HCT116 (cell line): ENCODE data around the gene WNT7B. TPM values are rescaled to one million over a fixed set of nuclear protein-coding genes. Genes with fewer than 3 reads are reported as not detected.

ENCODE experiments used
- ATAC-seq: fragments of 200-7000 bp; cut with Tn5 transposase; 2 replicates; pipeline ENCODE4 v1.9.1; 2020; ENCODE audit warnings: mild to moderate bottlenecking, moderate library complexity
- BruUV-seq: library from RNA; stranded (reverse); fragments of 400-500 nt; replicated peaks from 2 replicates; lab custom pipeline; 2021; lab: Mats Ljungman, UMichigan
- CTCF ChIA-PET: fragments of 300-600 bp; sonication (Branson Sonifier 250); formaldehyde crosslinking; loops from one replicate; lab custom pipeline; 2021; ENCODE audit warnings: antibody characterized with exemption; lab: Charles Lee
- POLR2A ChIA-PET: fragments of 300-600, 350-600 bp; sonication (Branson Sonifier 250); formaldehyde crosslinking; loops from one replicate; lab custom pipeline; 2021; ENCODE audit warnings: antibody characterized with exemption; lab: Charles Lee
- RAD21 ChIA-PET, 2 experiments: fragments of 300-600 bp; sonication (Branson Sonifier 250); formaldehyde crosslinking; loops; one replicate each; lab custom pipeline; 2023; ENCODE audit warnings: low total read pairs in 2 of 2; ENCODE audit not compliant: uncharacterized antibody in 2 of 2, unreplicated experiment in 2 of 2, low non-redundant PET in 1 of 2; lab: Charles Lee
- DNase-seq: peaks from one replicate; pipeline ENCODE4 v3.0.0-alpha.2; 2010; ENCODE audit warnings: low read depth, low spot score
- H2AFZ ChIP-seq: fragments of 200-600 bp; shearing (Covaris generic), sonication (generic); 2 replicates; pipeline ENCODE4 v1.6.1; 2017; ENCODE audit warnings: low read depth, mixed run types, mixed read lengths, antibody characterized with exemption, low read length; ENCODE audit not compliant: poor library complexity, severe bottlenecking
- H3K27ac ChIP-seq: 2 replicates; pipeline ENCODE4 v1.5.1; 2012; ENCODE audit warnings: low read depth, low read length
- H3K27me3 ChIP-seq: fragments of 200-600 bp; sonication (generic); 2 replicates; pipeline ENCODE4 v1.6.1; 2016; ENCODE audit warnings: mixed run types, low read length, mixed read lengths; ENCODE audit not compliant: insufficient read depth
- H3K36me3 ChIP-seq, 2 experiments: fragments of 200-500 bp in 1 of 2; fragments of 200-600 bp in 1 of 2; sonication (Bioruptor generic) in 1 of 2; sonication (generic) in 1 of 2; 2 replicates each; pipeline versions ENCODE4 v1.5.1 to v1.6.1; 2014 to 2016; ENCODE audit warnings: low read length in 2 of 2, inconsistent platforms in 1 of 2, mixed read lengths in 1 of 2, mixed run types in 1 of 2; ENCODE audit not compliant: insufficient read depth in 2 of 2, control insufficient read depth in 1 of 2
- H3K4me1 ChIP-seq, 2 experiments: fragments of 200-600 bp in 1 of 2; sonication (generic) in 1 of 2; 2 replicates each; pipeline versions ENCODE4 v1.5.1 to v1.6.1; 2012 to 2017; ENCODE audit warnings: low read length in 2 of 2, inconsistent platforms in 1 of 2, mild to moderate bottlenecking in 1 of 2, mixed read lengths in 1 of 2, mixed run types in 1 of 2, moderate library complexity in 1 of 2; ENCODE audit not compliant: insufficient read depth in 2 of 2, control insufficient read depth in 1 of 2
- H3K4me2 ChIP-seq: fragments of 200-600 bp; sonication (generic); 2 replicates; pipeline ENCODE4 v1.6.1; 2017; ENCODE audit warnings: mixed run types, low read length, mixed read lengths
- H3K4me3 ChIP-seq, 2 experiments: fragments of 200-600 bp in 1 of 2; sonication (generic) in 1 of 2; replicated peaks in 1 of 2; 2 replicates each; pipeline ENCODE4 v1.5.1; 2011 to 2016; ENCODE audit warnings: low read length in 2 of 2, control low read depth in 1 of 2, low read depth in 1 of 2, mild to moderate bottlenecking in 1 of 2, mixed read lengths in 1 of 2, mixed run types in 1 of 2
- H3K79me2 ChIP-seq: fragments of 200-600 bp; sonication (generic); 2 replicates; pipeline ENCODE4 v1.6.1; 2017; ENCODE audit warnings: mild to moderate bottlenecking, mixed run types, low read length, moderate library complexity, mixed read lengths; ENCODE audit not compliant: insufficient read depth
- H3K9ac ChIP-seq: fragments of 200-600 bp; sonication (generic); 2 replicates; pipeline ENCODE4 v1.6.1; 2016; ENCODE audit warnings: low read length, mixed read lengths
- H3K9me2 ChIP-seq: fragments of 200-600 bp; sonication (generic), shearing (Covaris generic); 2 replicates; pipeline ENCODE4 v1.6.1; 2017; ENCODE audit warnings: mixed run types, mild to moderate bottlenecking, moderate library complexity; ENCODE audit not compliant: insufficient read depth
- H3K9me3 ChIP-seq, 2 experiments: fragments of 200-500 bp in 1 of 2; fragments of 200-600 bp in 1 of 2; sonication (Bioruptor generic) in 1 of 2; sonication (generic) in 1 of 2; 2 replicates each; pipeline ENCODE4 v1.6.1; 2014 to 2017; ENCODE audit warnings: low read length in 2 of 2, mixed read lengths in 2 of 2, inconsistent platforms in 1 of 2, low read depth in 1 of 2, mild to moderate bottlenecking in 1 of 2, mixed run types in 1 of 2, moderate library complexity in 1 of 2; ENCODE audit not compliant: control insufficient read depth in 1 of 2, insufficient read depth in 1 of 2
- H4K20me1 ChIP-seq: fragments of 200-600 bp; sonication (generic), shearing (Covaris generic); 2 replicates; pipeline ENCODE4 v1.6.1; 2017; ENCODE audit warnings: mixed run types, mild to moderate bottlenecking, moderate library complexity; ENCODE audit not compliant: insufficient read depth
- CBX3 ChIP-seq: IDR thresholded peaks from 2 replicates; pipeline ENCODE4 v1.6.1; 2012; ENCODE audit warnings: low read depth
- CEBPB ChIP-seq: IDR thresholded peaks from 2 replicates; pipeline ENCODE4 v1.6.1; 2012; ENCODE audit warnings: low read depth
- ELF1 ChIP-seq: IDR thresholded peaks from 2 replicates; pipeline ENCODE4 v1.6.1; 2012; ENCODE audit warnings: low read depth, borderline replicate concordance
- EZH2 ChIP-seq: fragments of 200-600 bp; sonication (generic); IDR thresholded peaks from 2 replicates; pipeline ENCODE4 v1.6.1; 2017; ENCODE audit warnings: antibody characterized with exemption, mixed run types
- EZH2phosphoT487 ChIP-seq: fragments of 200-600 bp; IDR thresholded peaks from 2 replicates; pipeline ENCODE4 v1.6.1; 2018; ENCODE audit warnings: antibody characterized with exemption, borderline replicate concordance
- FOSL1 ChIP-seq: IDR thresholded peaks from 2 replicates; pipeline ENCODE4 v1.6.1; 2012; ENCODE audit warnings: low read depth
- JUND ChIP-seq: IDR thresholded peaks from 2 replicates; pipeline ENCODE4 v1.6.1; 2012
- POLR2A ChIP-seq: IDR thresholded peaks from 2 replicates; pipeline ENCODE4 v1.7.0; 2011; ENCODE audit warnings: borderline replicate concordance; ENCODE audit not compliant: insufficient read depth, insufficient read length; ENCODE audit errors: extremely low read depth
- POLR2AphosphoS5 ChIP-seq: IDR thresholded peaks from 2 replicates; pipeline ENCODE4 v1.6.1; 2011; ENCODE audit warnings: mild to moderate bottlenecking, low read depth, low read length, moderate library complexity
- RAD21 ChIP-seq: IDR thresholded peaks from 2 replicates; pipeline ENCODE4 v1.6.1; 2012; ENCODE audit warnings: low read depth, mild to moderate bottlenecking
- SIN3A ChIP-seq: IDR thresholded peaks from 2 replicates; pipeline ENCODE4 v1.6.1; 2012; ENCODE audit warnings: low read depth
- SP1 ChIP-seq: IDR thresholded peaks from 2 replicates; pipeline ENCODE4 v1.6.1; 2012; ENCODE audit warnings: low read depth
- SRF ChIP-seq: IDR thresholded peaks from 2 replicates; pipeline ENCODE4 v1.6.1; 2012; ENCODE audit warnings: low read depth
- ZFX ChIP-seq: fragments of 450-650 bp; IDR thresholded peaks from 2 replicates; pipeline ENCODE4 v1.6.1; 2017
- ZNF274 ChIP-seq: fragments of 200-500 bp; sonication (Bioruptor generic); IDR thresholded peaks from 2 replicates; pipeline ENCODE4 v1.6.1; 2014; ENCODE audit warnings: mild to moderate bottlenecking, low read depth, low read length, inconsistent platforms
- intact Hi-C: fragments of 100-400 bp; cut with micrococcal nuclease; formaldehyde crosslinking; loops from 2 replicates; pipeline ENCODE4 v1.10.0; 2022
- total RNA-seq: library from RNA; stranded (reverse); gene quantifications from one replicate; pipeline ENCODE4 v1.2.1, GENCODE V29; 2021; ENCODE audit not compliant: unreplicated experiment
- TF ChIP-seq, protein P1 (sequence below), 3 experiments: fragments of 200-600 bp in 1 of 3; sonication (generic) in 1 of 3; IDR thresholded peaks in 2 of 3; conservative IDR thresholded peaks in 1 of 3; 2 replicates each; pipeline ENCODE4 v1.5.1; 2012 to 2017; ENCODE audit warnings: low read depth in 2 of 3, low read length in 2 of 3, antibody characterized with exemption in 1 of 3, borderline replicate concordance in 1 of 3, control low read depth in 1 of 3, mild to moderate bottlenecking in 1 of 3, mixed read lengths in 1 of 3, mixed run types in 1 of 3, moderate library complexity in 1 of 3; ENCODE audit not compliant: insufficient read depth in 1 of 3
- TF ChIP-seq, protein P2 (sequence below): IDR thresholded peaks from 2 replicates; pipeline ENCODE4 v1.6.1; 2012

Gene WNT7B
- total RNA-seq, 1 experiment from 2014 or later, result 10.5 TPM

DNA sequence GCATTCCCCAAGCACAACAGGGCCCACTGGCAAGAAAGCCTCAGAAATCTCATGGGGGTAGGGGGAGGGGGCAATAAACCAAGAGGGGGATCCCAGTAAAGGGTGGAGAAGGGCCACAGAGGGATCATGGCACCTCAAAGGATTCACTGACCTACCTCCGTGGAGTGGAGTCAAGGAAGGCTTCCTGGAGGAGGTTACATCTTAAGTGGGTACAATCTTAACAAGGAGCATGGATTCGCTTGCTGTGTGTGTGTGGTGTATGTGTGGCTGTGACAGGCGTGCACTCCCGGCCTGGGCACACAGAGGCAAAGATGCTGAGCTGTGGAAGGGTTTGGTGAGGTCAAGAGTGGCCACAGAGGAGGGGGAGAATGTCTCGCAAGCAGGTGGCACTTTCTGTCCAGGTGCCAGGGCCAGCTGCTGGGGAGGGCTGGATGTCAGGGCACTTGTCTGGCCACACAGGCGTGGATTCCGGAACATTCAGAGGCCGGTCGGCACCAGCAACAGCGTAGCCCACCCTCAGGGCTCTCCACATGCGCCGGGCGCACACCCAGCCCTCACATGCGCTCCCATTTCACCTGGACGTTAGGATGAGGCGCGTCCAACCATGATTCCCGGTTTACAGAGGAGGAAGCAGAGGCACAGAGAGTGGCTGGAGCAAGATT lies 43.3 kb downstream of the WNT7B start:
- no peaks in the 10 kb centered on the region for H3K9me3 ChIP-seq
- H3K27ac ChIP-seq, result no peak overlapping the region
- H2AFZ ChIP-seq, result no peak overlapping the region
- H3K36me3 ChIP-seq, result no peaks in the 10 kb centered on the region
- H3K4me2 ChIP-seq, result peak overlapping the region; percentile 95
- peaks cover 17 to 25% of the 10 kb centered on the region in 2 experiments for H3K4me1 ChIP-seq
- H3K9ac ChIP-seq, result peak overlapping the region; percentile 62
- ChIA-PET POLR2A (no interaction called here), CTCF (no interaction called here), RAD21 (no interaction called here)
- intact Hi-C loops, result no loop called here
- BruUV-seq, result no TSS peak
- H3K4me3 ChIP-seq, result no peak overlapping the region
- H3K9me2 ChIP-seq, result no peaks in the 10 kb centered on the region
- H4K20me1 ChIP-seq, result no peaks in the 10 kb centered on the region
- no peaks in the 10 kb centered on the region for H3K79me2 ChIP-seq
- peaks cover 26% of the 10 kb centered on the region for H3K27me3 ChIP-seq
- DNase-seq, result no peak
- TF ChIP-seq ZFX (no peak), ELF1 (no peak), SIN3A (no peak), POLR2AphosphoS5 (no peak), CBX3 (no peak), EZH2 (no peak), ZNF274 (no peak)
- TF ChIP-seq, protein P1, sequence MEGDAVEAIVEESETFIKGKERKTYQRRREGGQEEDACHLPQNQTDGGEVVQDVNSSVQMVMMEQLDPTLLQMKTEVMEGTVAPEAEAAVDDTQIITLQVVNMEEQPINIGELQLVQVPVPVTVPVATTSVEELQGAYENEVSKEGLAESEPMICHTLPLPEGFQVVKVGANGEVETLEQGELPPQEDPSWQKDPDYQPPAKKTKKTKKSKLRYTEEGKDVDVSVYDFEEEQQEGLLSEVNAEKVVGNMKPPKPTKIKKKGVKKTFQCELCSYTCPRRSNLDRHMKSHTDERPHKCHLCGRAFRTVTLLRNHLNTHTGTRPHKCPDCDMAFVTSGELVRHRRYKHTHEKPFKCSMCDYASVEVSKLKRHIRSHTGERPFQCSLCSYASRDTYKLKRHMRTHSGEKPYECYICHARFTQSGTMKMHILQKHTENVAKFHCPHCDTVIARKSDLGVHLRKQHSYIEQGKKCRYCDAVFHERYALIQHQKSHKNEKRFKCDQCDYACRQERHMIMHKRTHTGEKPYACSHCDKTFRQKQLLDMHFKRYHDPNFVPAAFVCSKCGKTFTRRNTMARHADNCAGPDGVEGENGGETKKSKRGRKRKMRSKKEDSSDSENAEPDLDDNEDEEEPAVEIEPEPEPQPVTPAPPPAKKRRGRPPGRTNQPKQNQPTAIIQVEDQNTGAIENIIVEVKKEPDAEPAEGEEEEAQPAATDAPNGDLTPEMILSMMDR (IDR thresholded peaks at IDR 0.05 in 2 of 3, conservative IDR thresholded peaks at IDR 0.05 in 1 of 3; ENCODE audit: borderline replicate concordance in 1 of 3, insufficient read depth in 1 of 3, low read depth in 2 of 3, low read length in 2 of 3), result no peak
- no peak for ATAC-seq

DNA sequence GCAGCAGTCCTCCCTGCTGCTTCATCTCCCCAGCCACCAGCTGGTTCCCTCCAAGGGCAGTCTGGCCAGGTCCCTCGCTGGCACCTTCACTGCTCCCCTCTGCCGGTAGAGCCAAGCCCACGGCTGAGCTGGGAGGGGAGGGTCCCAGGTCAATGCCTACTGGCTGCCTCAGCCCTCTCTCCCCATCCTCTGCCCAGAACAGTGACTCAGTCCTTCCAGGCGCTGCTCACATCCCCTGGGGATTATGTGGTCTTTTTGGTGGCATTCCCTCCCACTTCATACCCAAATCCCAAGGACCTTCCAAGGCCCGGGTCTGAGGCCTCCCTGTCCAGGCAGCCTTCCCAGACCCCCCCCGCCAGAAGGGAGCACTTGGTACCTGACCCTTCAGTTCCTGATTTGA lies 44.9 kb downstream of the WNT7B start:
- intact Hi-C loops, result no loop called here
- TF ChIP-seq, protein P1 (IDR thresholded peaks at IDR 0.05 in 2 of 3, conservative IDR thresholded peaks at IDR 0.05 in 1 of 3; ENCODE audit: borderline replicate concordance in 1 of 3, insufficient read depth in 1 of 3, low read depth in 2 of 3, low read length in 2 of 3), result no peak
- TF ChIP-seq CEBPB (no peak), CBX3 (no peak), EZH2 (no peak), EZH2phosphoT487 (no peak), SP1 (no peak), SRF (no peak), FOSL1 (no peak), JUND (no peak), POLR2A (no peak), RAD21 (no peak)
- TF ChIP-seq, protein P2, sequence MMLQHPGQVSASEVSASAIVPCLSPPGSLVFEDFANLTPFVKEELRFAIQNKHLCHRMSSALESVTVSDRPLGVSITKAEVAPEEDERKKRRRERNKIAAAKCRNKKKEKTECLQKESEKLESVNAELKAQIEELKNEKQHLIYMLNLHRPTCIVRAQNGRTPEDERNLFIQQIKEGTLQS, result no peak

More for the DNA sequence above, 44.9 kb downstream of the WNT7B start:
- ATAC-seq (no peak), DNase-seq (no peak)
- Histone ChIP-seq H3K4me2 (no peak overlapping the region), H3K9me2 (no peaks in the 10 kb centered on the region), H3K9me3 (no peaks in the 10 kb centered on the region), H3K9ac (no peak overlapping the region), H3K36me3 (no peaks in the 10 kb centered on the region), H3K27ac (no peak overlapping the region), H3K79me2 (no peaks in the 10 kb centered on the region), H3K4me1 (peaks cover 17 to 25% of the 10 kb centered on the region in 2 experiments), H2AFZ (no peak overlapping the region), H4K20me1 (no peaks in the 10 kb centered on the region), H3K27me3 (peaks cover 26% of the 10 kb centered on the region), H3K4me3 (no peak overlapping the region)
- BruUV-seq, result no TSS peak
- CTCF ChIA-PET, result no interaction called here
- RAD21 ChIA-PET, result no interaction called here
- POLR2A ChIA-PET, result no interaction called here
